Breast epithelium (tissue), 3 donors: ENCODE measurements around the gene DSG2.

Experiments used
- POLR2A ChIP-seq: fragments of 450-650 bp; IDR thresholded peaks from one replicate; pipeline ENCODE4 v1.6.1; 2016; ENCODE audit warnings: antibody characterized with exemption, mild to moderate bottlenecking, moderate library complexity
- TF ChIP-seq, protein P1 (sequence below), 3 donors: fragments of 450-650 bp; IDR thresholded peaks; one replicate each; pipeline ENCODE4 v1.5.1; 2016 to 2017; ENCODE audit warnings: antibody characterized with exemption in 3 of 3, mild to moderate bottlenecking in 3 of 3, moderate library complexity in 3 of 3

DNA sequence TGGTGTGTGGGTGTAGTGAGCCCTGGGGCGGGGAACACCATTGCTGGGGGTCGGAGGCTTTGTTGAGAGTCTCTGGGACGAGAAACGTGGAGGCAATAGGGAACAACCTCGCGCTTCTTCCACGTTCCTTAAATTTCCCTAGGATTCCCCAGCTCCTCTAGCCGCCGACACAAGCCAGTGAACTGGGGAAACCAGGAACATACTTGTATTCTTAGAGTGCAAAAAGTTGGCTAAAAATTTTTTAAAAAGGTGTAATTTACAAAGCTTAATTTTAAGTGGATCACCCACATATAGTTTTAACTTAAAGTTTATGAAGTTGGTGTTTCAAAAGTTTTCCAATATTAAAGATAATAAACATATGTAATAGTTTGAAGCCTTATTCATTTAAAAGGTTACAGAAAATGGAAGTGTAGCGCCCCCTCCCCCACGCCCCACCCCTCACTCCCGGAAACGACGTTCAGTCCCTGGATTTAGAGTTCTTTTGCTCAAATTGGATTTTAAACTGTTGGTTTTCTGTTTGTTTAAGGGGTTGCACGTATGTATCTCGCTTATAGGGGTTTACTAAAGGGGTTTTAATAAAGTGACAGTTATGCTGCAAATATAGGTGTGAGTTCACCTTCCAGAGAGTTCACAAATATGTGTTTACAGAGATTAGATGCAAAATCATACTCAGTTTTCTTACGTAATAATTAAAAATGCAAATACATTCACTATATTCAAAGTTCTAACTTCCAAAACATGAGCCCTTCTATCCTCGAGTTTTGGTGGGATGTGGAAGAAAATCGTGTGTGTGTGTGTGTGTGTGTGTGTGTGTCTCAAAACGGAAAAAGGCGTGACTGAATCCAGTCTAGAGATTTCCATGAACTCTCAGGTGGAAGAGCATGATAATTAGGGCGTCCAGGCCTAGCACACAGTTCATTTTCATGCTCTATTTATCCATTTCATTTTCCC lies 872 bp downstream of the DSG2 start:
- TF ChIP-seq, protein P1, sequence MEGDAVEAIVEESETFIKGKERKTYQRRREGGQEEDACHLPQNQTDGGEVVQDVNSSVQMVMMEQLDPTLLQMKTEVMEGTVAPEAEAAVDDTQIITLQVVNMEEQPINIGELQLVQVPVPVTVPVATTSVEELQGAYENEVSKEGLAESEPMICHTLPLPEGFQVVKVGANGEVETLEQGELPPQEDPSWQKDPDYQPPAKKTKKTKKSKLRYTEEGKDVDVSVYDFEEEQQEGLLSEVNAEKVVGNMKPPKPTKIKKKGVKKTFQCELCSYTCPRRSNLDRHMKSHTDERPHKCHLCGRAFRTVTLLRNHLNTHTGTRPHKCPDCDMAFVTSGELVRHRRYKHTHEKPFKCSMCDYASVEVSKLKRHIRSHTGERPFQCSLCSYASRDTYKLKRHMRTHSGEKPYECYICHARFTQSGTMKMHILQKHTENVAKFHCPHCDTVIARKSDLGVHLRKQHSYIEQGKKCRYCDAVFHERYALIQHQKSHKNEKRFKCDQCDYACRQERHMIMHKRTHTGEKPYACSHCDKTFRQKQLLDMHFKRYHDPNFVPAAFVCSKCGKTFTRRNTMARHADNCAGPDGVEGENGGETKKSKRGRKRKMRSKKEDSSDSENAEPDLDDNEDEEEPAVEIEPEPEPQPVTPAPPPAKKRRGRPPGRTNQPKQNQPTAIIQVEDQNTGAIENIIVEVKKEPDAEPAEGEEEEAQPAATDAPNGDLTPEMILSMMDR (IDR thresholded peaks at IDR 0.05) = no peak
- no peak for TF ChIP-seq POLR2A
